OCI-LY1 (cell line): ENCODE results near the gene SULT1A4.
"Not testable (repeated sequence)": the region's sequence is repeated elsewhere in the genome, so short reads cannot be mapped to it uniquely, and the experiment has no call there.

Experiments
- H2AFZ ChIP-seq: fragments of 200-600 bp; sonication (generic), shearing (Covaris generic); 2 replicates; pipeline ENCODE4 v1.6.0; 2014; ENCODE audit warnings: antibody characterized with exemption, mild to moderate bottlenecking, low read length
- H3F3A ChIP-seq: fragments of 200-600 bp; sonication (generic), shearing (Covaris generic); 2 replicates; pipeline ENCODE4 v1.6.0; 2014; ENCODE audit warnings: mild to moderate bottlenecking, antibody characterized with exemption, low read length, moderate library complexity; ENCODE audit not compliant: insufficient read depth
- H3K27ac ChIP-seq: fragments of 200-600 bp; sonication (generic); 2 replicates; pipeline ENCODE4 v1.5.1; 2014; ENCODE audit warnings: low read length, mixed run types, mild to moderate bottlenecking, low read depth; ENCODE audit not compliant: poor library complexity, severe bottlenecking
- H3K27me3 ChIP-seq: fragments of 200-600 bp; sonication (generic); 2 replicates; pipeline ENCODE4 v1.6.0; 2014; ENCODE audit warnings: antibody characterized with exemption, mild to moderate bottlenecking, low read length, moderate library complexity; ENCODE audit not compliant: insufficient read depth
- H3K36me3 ChIP-seq: fragments of 200-600 bp; sonication (generic); 2 replicates; pipeline ENCODE4 v1.6.1; 2014; ENCODE audit warnings: mild to moderate bottlenecking, antibody characterized with exemption, low read length, moderate library complexity, mixed read lengths; ENCODE audit not compliant: insufficient read depth
- H3K4me1 ChIP-seq: fragments of 200-600 bp; sonication (generic); 2 replicates; pipeline ENCODE4 v1.5.1; 2014; ENCODE audit warnings: mild to moderate bottlenecking, low read length, moderate library complexity; ENCODE audit not compliant: insufficient read depth, severe bottlenecking
- H3K4me2 ChIP-seq: fragments of 200-600 bp; sonication (generic), shearing (Covaris generic); 2 replicates; pipeline ENCODE4 v1.6.1; 2014; ENCODE audit warnings: low read length
- H3K4me3 ChIP-seq: fragments of 200-600 bp; sonication (generic); 2 replicates; pipeline ENCODE4 v1.5.1; 2014; ENCODE audit warnings: low read length, low read depth, mild to moderate bottlenecking, mixed read lengths; ENCODE audit not compliant: poor library complexity, severe bottlenecking
- H3K79me2 ChIP-seq: fragments of 200-600 bp; shearing (Covaris generic); 2 replicates; pipeline ENCODE4 v1.6.1; 2016; ENCODE audit warnings: mixed run types, low read length, mixed read lengths; ENCODE audit not compliant: insufficient read depth
- H3K9ac ChIP-seq: fragments of 200-600 bp; sonication (generic), shearing (Covaris generic); 2 replicates; pipeline ENCODE4 v1.6.1; 2014; ENCODE audit warnings: mild to moderate bottlenecking, low read length, mixed read lengths
- H3K9me2 ChIP-seq: fragments of 200-600 bp; sonication (generic), shearing (Covaris generic); 2 replicates; pipeline ENCODE4 v1.6.1; 2014; ENCODE audit warnings: low read depth, mild to moderate bottlenecking, low read length, mixed read lengths
- H3K9me3 ChIP-seq: fragments of 200-600 bp; shearing (Covaris generic); 2 replicates; pipeline ENCODE4 v1.6.1; 2014; ENCODE audit warnings: low read length, mixed read lengths
- H4K20me1 ChIP-seq: fragments of 200-600 bp; sonication (generic), shearing (Covaris generic); 2 replicates; pipeline ENCODE4 v1.6.0; 2016; ENCODE audit warnings: mild to moderate bottlenecking, low read length; ENCODE audit not compliant: insufficient read depth

The SULT1A4 gene

DNA sequence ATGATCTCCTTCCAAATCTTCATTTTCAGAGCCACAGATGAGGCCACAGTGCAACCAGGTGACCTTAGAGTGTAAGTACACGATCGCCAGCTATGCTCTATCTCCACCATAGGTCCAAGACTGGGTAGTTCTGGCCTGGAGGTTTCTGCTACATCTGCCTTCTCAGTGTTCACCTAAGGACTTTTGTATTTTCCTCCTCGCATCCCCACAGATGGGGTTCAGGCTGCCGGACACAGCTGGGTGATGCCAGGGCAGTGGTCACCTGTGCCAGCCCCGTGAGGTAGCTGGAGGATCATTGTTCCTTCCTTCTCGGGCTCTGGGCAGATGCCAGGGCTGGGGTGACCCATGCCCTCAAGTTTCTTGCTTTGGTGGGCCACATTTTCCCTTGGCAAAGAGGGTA lies 46.6 kb downstream of the SULT1A4 start, which contains the start of gene NPIPB12:
Gene NPIPB12, minus strand, starts transcription at position 101 of the 400 bp plus-strand sequence.
- H3K36me3 ChIP-seq, H4K20me1 ChIP-seq, H3K4me1 ChIP-seq, H3K79me2 ChIP-seq, H2AFZ ChIP-seq, H3K4me3 ChIP-seq, H3K27ac ChIP-seq, H3K9ac ChIP-seq, H3K27me3 ChIP-seq, H3K4me2 ChIP-seq, H3K9me2 ChIP-seq, H3K9me3 ChIP-seq, H3F3A ChIP-seq: not testable (repeated sequence)
